GM23248 (cell line): ENCODE data around the gene MYO16.

Experiments
- EZH2 ChIP-seq: fragments of 200-600 bp; sonication (generic); IDR thresholded peaks from 2 replicates; pipeline ENCODE4 v1.6.1; 2018; ENCODE audit warnings: antibody characterized with exemption, mild to moderate bottlenecking; ENCODE audit not compliant: insufficient read depth, poor library complexity, severe bottlenecking
- EZH2phosphoT487 ChIP-seq: fragments of 200-600 bp; sonication (generic); IDR thresholded peaks from 2 replicates; pipeline ENCODE4 v1.6.1; 2018; ENCODE audit warnings: antibody characterized with exemption, moderate library complexity, mild to moderate bottlenecking, low read depth; ENCODE audit not compliant: insufficient read depth

GRCh38 chr13:109233293-109233692 is 603.9 kb downstream of the MYO16 start:
- TF ChIP-seq EZH2 (no peak), EZH2phosphoT487 (no peak)
